WTC11 (cell line): Measurements from ENCODE around the gene ARID2. TPM values are rescaled to one million over a fixed set of nuclear protein-coding genes. Genes with fewer than 3 reads are reported as not detected.

Experiments
- ATAC-seq: fragments of 200-7000 bp; cut with Tn5 transposase; 2 replicates; pipeline ENCODE4 v1.10.0; 2021; ENCODE audit warnings: mild to moderate bottlenecking, moderate library complexity
- CTCF ChIA-PET: fragments of 300-600 bp; sonication (Branson Sonifier 250); formaldehyde crosslinking; loops from one replicate; lab custom pipeline; 2021; ENCODE audit warnings: antibody characterized with exemption; lab: Charles Lee
- POLR2A ChIA-PET: fragments of 350-600 bp; sonication (Branson Sonifier 250); formaldehyde crosslinking; loops from one replicate; lab custom pipeline; 2021; ENCODE audit warnings: antibody characterized with exemption; lab: Charles Lee
- DNase-seq: peaks from one replicate; pipeline ENCODE4 v3.0.0; 2021; ENCODE audit warnings: low spot score
- H3K27ac Mint-ChIP-seq: 2 replicates; pipeline ENCODE4 v1.8.0; 2021; ENCODE audit warnings: mixed read lengths
- H3K27me3 Mint-ChIP-seq: 2 replicates; pipeline ENCODE4 v1.8.0; 2021; ENCODE audit warnings: low read depth, mild to moderate bottlenecking, moderate library complexity, mixed read lengths
- H3K36me3 Mint-ChIP-seq: 2 replicates; pipeline ENCODE4 v1.8.0; 2021; ENCODE audit warnings: mixed read lengths
- H3K4me1 Mint-ChIP-seq: 2 replicates; pipeline ENCODE4 v1.8.0; 2022; ENCODE audit warnings: mixed read lengths
- H3K4me3 Mint-ChIP-seq: 2 replicates; pipeline ENCODE4 v1.8.0; 2021; ENCODE audit warnings: mild to moderate bottlenecking, moderate library complexity, mixed read lengths
- H3K9me3 Mint-ChIP-seq: 2 replicates; pipeline ENCODE4 v1.8.0; 2021; ENCODE audit warnings: mixed read lengths
- ARID4B ChIP-seq: sonication (generic); formaldehyde crosslinking; IDR thresholded peaks from 2 replicates; pipeline ENCODE4 v1.8.0; 2023; ENCODE audit warnings: missing genetic modification reagents, mild to moderate bottlenecking, borderline replicate concordance
- E2F4 ChIP-seq: sonication (generic); formaldehyde crosslinking; IDR thresholded peaks from 2 replicates; pipeline ENCODE4 v1.8.1; 2022; ENCODE audit warnings: low read depth, mild to moderate bottlenecking, moderate library complexity, missing genetic modification reagents, borderline replicate concordance
- ERG ChIP-seq: fragments of 250-450 bp; sonication (Bioruptor Pico); IDR thresholded peaks from 2 replicates; pipeline ENCODE4 v1.8.0; 2021; ENCODE audit warnings: mild to moderate bottlenecking
- ETV6 ChIP-seq: sonication (generic); formaldehyde crosslinking; IDR thresholded peaks from 2 replicates; pipeline ENCODE4 v1.8.1; 2022; ENCODE audit warnings: mild to moderate bottlenecking, missing genetic modification reagents
- FOXJ3 ChIP-seq: sonication (generic); formaldehyde crosslinking; IDR thresholded peaks from 2 replicates; pipeline ENCODE4 v1.9.0; 2021; ENCODE audit warnings: missing genetic modification reagents, mild to moderate bottlenecking, borderline replicate concordance
- FOXK1 ChIP-seq: sonication (generic); formaldehyde crosslinking; IDR thresholded peaks from 2 replicates; pipeline ENCODE4 v1.8.0; 2022; ENCODE audit warnings: mild to moderate bottlenecking, moderate library complexity, missing genetic modification reagents
- FOXP4 ChIP-seq: sonication (generic); formaldehyde crosslinking; IDR thresholded peaks from 2 replicates; pipeline ENCODE4 v1.8.0; 2022; ENCODE audit warnings: mild to moderate bottlenecking, missing genetic modification reagents
- GABPB1 ChIP-seq: sonication (generic); formaldehyde crosslinking; IDR thresholded peaks from 2 replicates; pipeline ENCODE4 v1.8.1; 2023; ENCODE audit warnings: mild to moderate bottlenecking, missing genetic modification reagents
- GTF2I ChIP-seq: fragments of 250-450 bp; sonication (Bioruptor Pico); conservative IDR thresholded peaks from 2 replicates; pipeline ENCODE4 v1.4.0; 2021; ENCODE audit warnings: mild to moderate bottlenecking
- HMGA2 ChIP-seq: fragments of 250-450 bp; sonication (Bioruptor Pico); IDR thresholded peaks from 2 replicates; pipeline ENCODE4 v1.4.0; 2021; ENCODE audit warnings: mild to moderate bottlenecking, moderate library complexity
- IRF2 ChIP-seq: sonication (generic); formaldehyde crosslinking; IDR thresholded peaks from 2 replicates; pipeline ENCODE4 v1.8.0; 2022; ENCODE audit warnings: low read depth, missing genetic modification reagents, borderline replicate concordance
- KAT7 ChIP-seq: sonication (generic); formaldehyde crosslinking; IDR thresholded peaks from 2 replicates; pipeline ENCODE4 v1.8.1; 2023; ENCODE audit warnings: missing genetic modification reagents, mild to moderate bottlenecking, borderline replicate concordance
- NFATC4 ChIP-seq: fragments of 250-450 bp; sonication (Bioruptor Pico); IDR thresholded peaks from 2 replicates; pipeline ENCODE4 v1.9.0; 2021; ENCODE audit warnings: mild to moderate bottlenecking
- TP53 ChIP-seq: sonication (generic); formaldehyde crosslinking; IDR thresholded peaks from 2 replicates; pipeline ENCODE4 v1.8.1; 2023; ENCODE audit warnings: mild to moderate bottlenecking, missing genetic modification reagents
- ZNF317 ChIP-seq: sonication (generic); formaldehyde crosslinking; IDR thresholded peaks from 2 replicates; pipeline ENCODE4 v1.8.1; 2023; ENCODE audit warnings: low read depth, mild to moderate bottlenecking, moderate library complexity, missing genetic modification reagents, borderline replicate concordance
- ZNF416 ChIP-seq: fragments of 250-450 bp; sonication (Bioruptor Pico); IDR thresholded peaks from 2 replicates; pipeline ENCODE4 v1.9.0; 2021; ENCODE audit warnings: mild to moderate bottlenecking, inconsistent platforms
- ZNF423 ChIP-seq: fragments of 250-450 bp; sonication (Bioruptor Pico); IDR thresholded peaks from 2 replicates; pipeline ENCODE4 v2.1.2; 2022; ENCODE audit warnings: mild to moderate bottlenecking, moderate library complexity
- total RNA-seq: library from RNA; stranded (reverse); gene quantifications from 3 replicates; pipeline ENCODE4 v1.2.3, GENCODE V29; 2021
- TF ChIP-seq, protein P1 (sequence below): sonication (generic); formaldehyde crosslinking; IDR thresholded peaks from 2 replicates; pipeline ENCODE4 v1.8.0; 2022; ENCODE audit warnings: mild to moderate bottlenecking, missing genetic modification reagents
- TF ChIP-seq, protein P2 (sequence below): sonication (generic); formaldehyde crosslinking; IDR thresholded peaks from 2 replicates; pipeline ENCODE4 v1.8.1; 2023; ENCODE audit warnings: mild to moderate bottlenecking, moderate library complexity, missing genetic modification reagents
- TF ChIP-seq, protein P3 (sequence below): sonication (generic); formaldehyde crosslinking; IDR thresholded peaks from 2 replicates; pipeline ENCODE4 v1.8.0; 2022; ENCODE audit warnings: mild to moderate bottlenecking, missing genetic modification reagents

Gene ARID2
- total RNA-seq, 1 experiment from 2014 or later: 33.9 TPM

GRCh38 chr12:45944771-45945170 lies 215.3 kb downstream of the ARID2 start (continued):
- TF ChIP-seq ARID4B (no peak), HMGA2 (no peak), ZNF423 (no peak), FOXK1 (CRISPR knock-in tag) (no peak), FOXJ3 (no peak)
- TF ChIP-seq, protein P1, sequence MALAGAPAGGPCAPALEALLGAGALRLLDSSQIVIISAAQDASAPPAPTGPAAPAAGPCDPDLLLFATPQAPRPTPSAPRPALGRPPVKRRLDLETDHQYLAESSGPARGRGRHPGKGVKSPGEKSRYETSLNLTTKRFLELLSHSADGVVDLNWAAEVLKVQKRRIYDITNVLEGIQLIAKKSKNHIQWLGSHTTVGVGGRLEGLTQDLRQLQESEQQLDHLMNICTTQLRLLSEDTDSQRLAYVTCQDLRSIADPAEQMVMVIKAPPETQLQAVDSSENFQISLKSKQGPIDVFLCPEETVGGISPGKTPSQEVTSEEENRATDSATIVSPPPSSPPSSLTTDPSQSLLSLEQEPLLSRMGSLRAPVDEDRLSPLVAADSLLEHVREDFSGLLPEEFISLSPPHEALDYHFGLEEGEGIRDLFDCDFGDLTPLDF (CRISPR knock-in tag): no peak

- no peaks in the 10 kb centered on the region for H3K4me1 Mint-ChIP-seq
- H3K4me3 Mint-ChIP-seq: no peak overlapping the region
- no peak for ATAC-seq
- CTCF ChIA-PET: no interaction called here
- peaks cover 26% of the 10 kb centered on the region for H3K36me3 Mint-ChIP-seq
- TF ChIP-seq, protein P2, sequence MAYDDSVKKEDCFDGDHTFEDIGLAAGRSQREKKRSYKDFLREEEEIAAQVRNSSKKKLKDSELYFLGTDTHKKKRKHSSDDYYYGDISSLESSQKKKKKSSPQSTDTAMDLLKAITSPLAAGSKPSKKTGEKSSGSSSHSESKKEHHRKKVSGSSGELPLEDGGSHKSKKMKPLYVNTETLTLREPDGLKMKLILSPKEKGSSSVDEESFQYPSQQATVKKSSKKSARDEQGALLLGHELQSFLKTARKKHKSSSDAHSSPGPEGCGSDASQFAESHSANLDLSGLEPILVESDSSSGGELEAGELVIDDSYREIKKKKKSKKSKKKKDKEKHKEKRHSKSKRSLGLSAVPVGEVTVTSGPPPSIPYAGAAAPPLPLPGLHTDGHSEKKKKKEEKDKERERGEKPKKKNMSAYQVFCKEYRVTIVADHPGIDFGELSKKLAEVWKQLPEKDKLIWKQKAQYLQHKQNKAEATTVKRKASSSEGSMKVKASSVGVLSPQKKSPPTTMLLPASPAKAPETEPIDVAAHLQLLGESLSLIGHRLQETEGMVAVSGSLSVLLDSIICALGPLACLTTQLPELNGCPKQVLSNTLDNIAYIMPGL: no peak
- TF ChIP-seq ERG (CRISPR knock-in tag) (no peak), ZNF416 (CRISPR knock-in tag) (no peak), GTF2I (CRISPR knock-in tag) (no peak), NFATC4 (CRISPR knock-in tag) (no peak), TP53 (CRISPR knock-in tag) (no peak), GABPB1 (CRISPR knock-in tag) (no peak), KAT7 (no peak), E2F4 (CRISPR knock-in tag) (no peak), IRF2 (CRISPR knock-in tag) (no peak), ETV6 (no peak), FOXP4 (no peak), ZNF317 (CRISPR knock-in tag) (no peak)
- TF ChIP-seq, protein P3, sequence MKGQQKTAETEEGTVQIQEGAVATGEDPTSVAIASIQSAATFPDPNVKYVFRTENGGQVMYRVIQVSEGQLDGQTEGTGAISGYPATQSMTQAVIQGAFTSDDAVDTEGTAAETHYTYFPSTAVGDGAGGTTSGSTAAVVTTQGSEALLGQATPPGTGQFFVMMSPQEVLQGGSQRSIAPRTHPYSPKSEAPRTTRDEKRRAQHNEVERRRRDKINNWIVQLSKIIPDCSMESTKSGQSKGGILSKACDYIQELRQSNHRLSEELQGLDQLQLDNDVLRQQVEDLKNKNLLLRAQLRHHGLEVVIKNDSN (CRISPR knock-in tag): no peak
- H3K27ac Mint-ChIP-seq: no peak overlapping the region
- H3K9me3 Mint-ChIP-seq: no peaks in the 10 kb centered on the region
- DNase-seq: no peak
- POLR2A ChIA-PET: interaction anchor here (1.3 kb wide), 1 partner anchor 12 kb away, joined by 8 read pairs; no protein-coding TSS in a partner anchor
- no peaks in the 10 kb centered on the region for H3K27me3 Mint-ChIP-seq
Observed at GRCh38 chr12:45946435-45946834, 216.9 kb downstream of the ARID2 start.
